WTC11 (cell line): ENCODE measurements around the gene TUSC2. TPM values are rescaled to one million over a fixed set of nuclear protein-coding genes. Genes with fewer than 3 reads are reported as not detected.

ENCODE experiments used
- FOXJ3 ChIP-seq: sonication (generic); formaldehyde crosslinking; IDR thresholded peaks from 2 replicates; pipeline ENCODE4 v1.9.0; 2021; ENCODE audit warnings: missing genetic modification reagents, mild to moderate bottlenecking, borderline replicate concordance
- IRF2 ChIP-seq: sonication (generic); formaldehyde crosslinking; IDR thresholded peaks from 2 replicates; pipeline ENCODE4 v1.8.0; 2022; ENCODE audit warnings: low read depth, missing genetic modification reagents, borderline replicate concordance
- NR3C1 ChIP-seq: sonication (generic); formaldehyde crosslinking; conservative IDR thresholded peaks from 2 replicates; pipeline ENCODE4 v1.8.1; 2023; ENCODE audit warnings: low read depth, mild to moderate bottlenecking, missing genetic modification reagents
- RORB ChIP-seq: fragments of 250-450 bp; sonication (Bioruptor Pico); IDR thresholded peaks from 2 replicates; pipeline ENCODE4 v1.9.0; 2021; ENCODE audit warnings: mild to moderate bottlenecking
- SMAD3 ChIP-seq: sonication (generic); formaldehyde crosslinking; IDR thresholded peaks from 2 replicates; pipeline ENCODE4 v1.8.0; 2022; ENCODE audit warnings: missing genetic modification reagents, mild to moderate bottlenecking, borderline replicate concordance
- SOX15 ChIP-seq: fragments of 250-450 bp; sonication (Bioruptor Pico); IDR thresholded peaks from 2 replicates; pipeline ENCODE4 v1.9.0; 2021; ENCODE audit warnings: mild to moderate bottlenecking
- SP1 ChIP-seq: sonication (generic); formaldehyde crosslinking; conservative IDR thresholded peaks from 2 replicates; pipeline ENCODE4 v1.8.1; 2022; ENCODE audit warnings: missing genetic modification reagents
- ZNF138 ChIP-seq: sonication (generic); formaldehyde crosslinking; conservative IDR thresholded peaks from 2 replicates; pipeline ENCODE4 v1.8.1; 2022; ENCODE audit warnings: mild to moderate bottlenecking, moderate library complexity, missing genetic modification reagents
- ZNF263 ChIP-seq: sonication (generic); formaldehyde crosslinking; IDR thresholded peaks from 2 replicates; pipeline ENCODE4 v1.8.1; 2022; ENCODE audit warnings: low read depth, mild to moderate bottlenecking, moderate library complexity, missing genetic modification reagents
- ZNF317 ChIP-seq: sonication (generic); formaldehyde crosslinking; IDR thresholded peaks from 2 replicates; pipeline ENCODE4 v1.8.1; 2023; ENCODE audit warnings: low read depth, mild to moderate bottlenecking, moderate library complexity, missing genetic modification reagents, borderline replicate concordance
- ZNF423 ChIP-seq: fragments of 250-450 bp; sonication (Bioruptor Pico); IDR thresholded peaks from 2 replicates; pipeline ENCODE4 v2.1.2; 2022; ENCODE audit warnings: mild to moderate bottlenecking, moderate library complexity
- ZNF671 ChIP-seq: fragments of 250-450 bp; sonication (Bioruptor Pico); IDR thresholded peaks from 2 replicates; pipeline ENCODE4 v1.8.0; 2021; ENCODE audit warnings: mild to moderate bottlenecking
- total RNA-seq: library from RNA; stranded (reverse); gene quantifications from 3 replicates; pipeline ENCODE4 v1.2.3, GENCODE V29; 2021
- TF ChIP-seq, protein P1 (sequence below): sonication (generic); formaldehyde crosslinking; IDR thresholded peaks from 2 replicates; pipeline ENCODE4 v1.8.0; 2023; ENCODE audit warnings: mild to moderate bottlenecking, missing genetic modification reagents
- TF ChIP-seq, protein P2 (sequence below): sonication (generic); formaldehyde crosslinking; IDR thresholded peaks from 2 replicates; pipeline ENCODE4 v1.8.1; 2023; ENCODE audit warnings: mild to moderate bottlenecking, missing genetic modification reagents, moderate library complexity
- TF ChIP-seq, protein P3 (sequence below): sonication (generic); formaldehyde crosslinking; IDR thresholded peaks from 2 replicates; pipeline ENCODE4 v1.8.1; 2023; ENCODE audit warnings: mild to moderate bottlenecking, missing genetic modification reagents
- TF ChIP-seq, protein P4 (sequence below): sonication (generic); formaldehyde crosslinking; IDR thresholded peaks from 2 replicates; pipeline ENCODE4 v1.8.0; 2022; ENCODE audit warnings: mild to moderate bottlenecking, missing genetic modification reagents
- TF ChIP-seq, protein P5 (sequence below): sonication (generic); formaldehyde crosslinking; IDR thresholded peaks from 2 replicates; pipeline ENCODE4 v1.8.1; 2022; ENCODE audit warnings: mild to moderate bottlenecking, missing genetic modification reagents, moderate library complexity, borderline replicate concordance
- TF ChIP-seq, protein P6 (sequence below): fragments of 250-450 bp; sonication (Bioruptor Pico); IDR thresholded peaks from 2 replicates; pipeline ENCODE4 v1.9.0; 2021; ENCODE audit warnings: mild to moderate bottlenecking, borderline replicate concordance
- TF ChIP-seq, protein P7 (sequence below): fragments of 250-450 bp; sonication (Bioruptor Pico); IDR thresholded peaks from 2 replicates; pipeline ENCODE4 v1.8.0; 2021; ENCODE audit warnings: mild to moderate bottlenecking
- TF ChIP-seq, protein P8 (sequence below): sonication (generic); formaldehyde crosslinking; IDR thresholded peaks from 2 replicates; pipeline ENCODE4 v1.8.0; 2022; ENCODE audit warnings: mild to moderate bottlenecking, missing genetic modification reagents
- TF ChIP-seq, protein P9 (sequence below): sonication (generic); formaldehyde crosslinking; IDR thresholded peaks from 2 replicates; pipeline ENCODE4 v1.8.1; 2023; ENCODE audit warnings: mild to moderate bottlenecking, missing genetic modification reagents, moderate library complexity

TUSC2 gene
- total RNA-seq, 1 experiment from 2014 or later = 41.1 TPM

DNA sequence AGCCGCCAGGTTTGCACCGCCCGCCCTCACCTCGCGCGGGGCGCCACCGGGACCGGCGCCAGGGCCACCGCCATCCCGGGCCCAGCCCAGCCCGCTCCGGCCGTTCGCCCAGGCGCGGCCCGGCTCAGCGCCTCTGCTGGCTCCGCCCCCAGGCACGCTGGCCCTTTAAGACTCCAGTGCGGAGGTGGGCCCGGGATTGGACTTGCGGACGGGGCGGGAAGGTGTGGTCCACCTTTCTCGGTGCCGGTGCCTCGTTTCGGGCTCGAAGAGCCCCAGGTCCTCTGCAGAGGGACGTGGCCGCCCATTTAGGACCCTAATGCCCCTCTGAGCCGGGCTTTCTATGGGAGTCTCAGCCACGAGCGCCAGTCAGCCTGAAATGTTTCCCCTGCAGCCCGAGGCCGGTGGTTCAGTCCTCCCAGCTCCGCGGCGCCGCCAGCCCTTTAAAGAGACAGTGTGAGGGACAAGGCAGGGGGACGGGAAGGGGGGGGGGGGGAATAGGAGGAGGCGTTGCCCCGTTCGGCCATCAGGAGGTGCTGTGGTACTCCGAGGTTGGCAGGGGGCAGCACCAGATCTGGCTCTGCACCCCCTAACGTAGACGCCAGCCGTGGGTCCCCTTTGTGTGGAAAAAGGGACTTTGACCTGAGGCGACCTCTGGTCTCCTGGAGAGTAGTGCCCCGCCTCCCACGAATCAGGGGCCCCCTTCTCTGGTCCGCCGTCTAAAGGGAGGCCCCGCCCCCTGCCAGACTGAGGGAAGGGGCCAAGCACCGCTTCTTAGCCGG, 6.5 kb downstream of the TUSC2 start (continued):
- TF ChIP-seq, protein P1, sequence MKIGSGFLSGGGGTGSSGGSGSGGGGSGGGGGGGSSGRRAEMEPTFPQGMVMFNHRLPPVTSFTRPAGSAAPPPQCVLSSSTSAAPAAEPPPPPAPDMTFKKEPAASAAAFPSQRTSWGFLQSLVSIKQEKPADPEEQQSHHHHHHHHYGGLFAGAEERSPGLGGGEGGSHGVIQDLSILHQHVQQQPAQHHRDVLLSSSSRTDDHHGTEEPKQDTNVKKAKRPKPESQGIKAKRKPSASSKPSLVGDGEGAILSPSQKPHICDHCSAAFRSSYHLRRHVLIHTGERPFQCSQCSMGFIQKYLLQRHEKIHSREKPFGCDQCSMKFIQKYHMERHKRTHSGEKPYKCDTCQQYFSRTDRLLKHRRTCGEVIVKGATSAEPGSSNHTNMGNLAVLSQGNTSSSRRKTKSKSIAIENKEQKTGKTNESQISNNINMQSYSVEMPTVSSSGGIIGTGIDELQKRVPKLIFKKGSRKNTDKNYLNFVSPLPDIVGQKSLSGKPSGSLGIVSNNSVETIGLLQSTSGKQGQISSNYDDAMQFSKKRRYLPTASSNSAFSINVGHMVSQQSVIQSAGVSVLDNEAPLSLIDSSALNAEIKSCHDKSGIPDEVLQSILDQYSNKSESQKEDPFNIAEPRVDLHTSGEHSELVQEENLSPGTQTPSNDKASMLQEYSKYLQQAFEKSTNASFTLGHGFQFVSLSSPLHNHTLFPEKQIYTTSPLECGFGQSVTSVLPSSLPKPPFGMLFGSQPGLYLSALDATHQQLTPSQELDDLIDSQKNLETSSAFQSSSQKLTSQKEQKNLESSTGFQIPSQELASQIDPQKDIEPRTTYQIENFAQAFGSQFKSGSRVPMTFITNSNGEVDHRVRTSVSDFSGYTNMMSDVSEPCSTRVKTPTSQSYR (CRISPR knock-in tag) = 0 out of 2 replicates have a peak, but pooled peaks have one; percentile 56
- no peak for TF ChIP-seq FOXJ3 (CRISPR knock-in tag)
- TF ChIP-seq ZNF263 (CRISPR knock-in tag) = 0 out of 2 replicates have a peak, but pooled peaks have one; percentile 10
- TF ChIP-seq, protein P2, sequence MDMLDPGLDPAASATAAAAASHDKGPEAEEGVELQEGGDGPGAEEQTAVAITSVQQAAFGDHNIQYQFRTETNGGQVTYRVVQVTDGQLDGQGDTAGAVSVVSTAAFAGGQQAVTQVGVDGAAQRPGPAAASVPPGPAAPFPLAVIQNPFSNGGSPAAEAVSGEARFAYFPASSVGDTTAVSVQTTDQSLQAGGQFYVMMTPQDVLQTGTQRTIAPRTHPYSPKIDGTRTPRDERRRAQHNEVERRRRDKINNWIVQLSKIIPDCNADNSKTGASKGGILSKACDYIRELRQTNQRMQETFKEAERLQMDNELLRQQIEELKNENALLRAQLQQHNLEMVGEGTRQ (CRISPR knock-in tag) = no peak
- TF ChIP-seq SMAD3 (CRISPR knock-in tag) = peak; percentile 73; the same call in 1 of the 2 replicates
- TF ChIP-seq, protein P3, sequence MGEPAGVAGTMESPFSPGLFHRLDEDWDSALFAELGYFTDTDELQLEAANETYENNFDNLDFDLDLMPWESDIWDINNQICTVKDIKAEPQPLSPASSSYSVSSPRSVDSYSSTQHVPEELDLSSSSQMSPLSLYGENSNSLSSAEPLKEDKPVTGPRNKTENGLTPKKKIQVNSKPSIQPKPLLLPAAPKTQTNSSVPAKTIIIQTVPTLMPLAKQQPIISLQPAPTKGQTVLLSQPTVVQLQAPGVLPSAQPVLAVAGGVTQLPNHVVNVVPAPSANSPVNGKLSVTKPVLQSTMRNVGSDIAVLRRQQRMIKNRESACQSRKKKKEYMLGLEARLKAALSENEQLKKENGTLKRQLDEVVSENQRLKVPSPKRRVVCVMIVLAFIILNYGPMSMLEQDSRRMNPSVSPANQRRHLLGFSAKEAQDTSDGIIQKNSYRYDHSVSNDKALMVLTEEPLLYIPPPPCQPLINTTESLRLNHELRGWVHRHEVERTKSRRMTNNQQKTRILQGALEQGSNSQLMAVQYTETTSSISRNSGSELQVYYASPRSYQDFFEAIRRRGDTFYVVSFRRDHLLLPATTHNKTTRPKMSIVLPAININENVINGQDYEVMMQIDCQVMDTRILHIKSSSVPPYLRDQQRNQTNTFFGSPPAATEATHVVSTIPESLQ (CRISPR knock-in tag) = no peak
- peak; percentile 88 for TF ChIP-seq SP1 (CRISPR knock-in tag)
- TF ChIP-seq, protein P4, sequence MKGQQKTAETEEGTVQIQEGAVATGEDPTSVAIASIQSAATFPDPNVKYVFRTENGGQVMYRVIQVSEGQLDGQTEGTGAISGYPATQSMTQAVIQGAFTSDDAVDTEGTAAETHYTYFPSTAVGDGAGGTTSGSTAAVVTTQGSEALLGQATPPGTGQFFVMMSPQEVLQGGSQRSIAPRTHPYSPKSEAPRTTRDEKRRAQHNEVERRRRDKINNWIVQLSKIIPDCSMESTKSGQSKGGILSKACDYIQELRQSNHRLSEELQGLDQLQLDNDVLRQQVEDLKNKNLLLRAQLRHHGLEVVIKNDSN (CRISPR knock-in tag) = no peak
- TF ChIP-seq NR3C1 (CRISPR knock-in tag) = no peak
- no peak for TF ChIP-seq ZNF138 (CRISPR knock-in tag)
- TF ChIP-seq, protein P5, sequence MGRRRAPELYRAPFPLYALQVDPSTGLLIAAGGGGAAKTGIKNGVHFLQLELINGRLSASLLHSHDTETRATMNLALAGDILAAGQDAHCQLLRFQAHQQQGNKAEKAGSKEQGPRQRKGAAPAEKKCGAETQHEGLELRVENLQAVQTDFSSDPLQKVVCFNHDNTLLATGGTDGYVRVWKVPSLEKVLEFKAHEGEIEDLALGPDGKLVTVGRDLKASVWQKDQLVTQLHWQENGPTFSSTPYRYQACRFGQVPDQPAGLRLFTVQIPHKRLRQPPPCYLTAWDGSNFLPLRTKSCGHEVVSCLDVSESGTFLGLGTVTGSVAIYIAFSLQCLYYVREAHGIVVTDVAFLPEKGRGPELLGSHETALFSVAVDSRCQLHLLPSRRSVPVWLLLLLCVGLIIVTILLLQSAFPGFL = no peak
- 0 out of 2 replicates have a peak, but pooled peaks have one; percentile 70 for TF ChIP-seq ZNF671 (CRISPR knock-in tag)
- TF ChIP-seq SOX15 (CRISPR knock-in tag) = no peak
- TF ChIP-seq, protein P6, sequence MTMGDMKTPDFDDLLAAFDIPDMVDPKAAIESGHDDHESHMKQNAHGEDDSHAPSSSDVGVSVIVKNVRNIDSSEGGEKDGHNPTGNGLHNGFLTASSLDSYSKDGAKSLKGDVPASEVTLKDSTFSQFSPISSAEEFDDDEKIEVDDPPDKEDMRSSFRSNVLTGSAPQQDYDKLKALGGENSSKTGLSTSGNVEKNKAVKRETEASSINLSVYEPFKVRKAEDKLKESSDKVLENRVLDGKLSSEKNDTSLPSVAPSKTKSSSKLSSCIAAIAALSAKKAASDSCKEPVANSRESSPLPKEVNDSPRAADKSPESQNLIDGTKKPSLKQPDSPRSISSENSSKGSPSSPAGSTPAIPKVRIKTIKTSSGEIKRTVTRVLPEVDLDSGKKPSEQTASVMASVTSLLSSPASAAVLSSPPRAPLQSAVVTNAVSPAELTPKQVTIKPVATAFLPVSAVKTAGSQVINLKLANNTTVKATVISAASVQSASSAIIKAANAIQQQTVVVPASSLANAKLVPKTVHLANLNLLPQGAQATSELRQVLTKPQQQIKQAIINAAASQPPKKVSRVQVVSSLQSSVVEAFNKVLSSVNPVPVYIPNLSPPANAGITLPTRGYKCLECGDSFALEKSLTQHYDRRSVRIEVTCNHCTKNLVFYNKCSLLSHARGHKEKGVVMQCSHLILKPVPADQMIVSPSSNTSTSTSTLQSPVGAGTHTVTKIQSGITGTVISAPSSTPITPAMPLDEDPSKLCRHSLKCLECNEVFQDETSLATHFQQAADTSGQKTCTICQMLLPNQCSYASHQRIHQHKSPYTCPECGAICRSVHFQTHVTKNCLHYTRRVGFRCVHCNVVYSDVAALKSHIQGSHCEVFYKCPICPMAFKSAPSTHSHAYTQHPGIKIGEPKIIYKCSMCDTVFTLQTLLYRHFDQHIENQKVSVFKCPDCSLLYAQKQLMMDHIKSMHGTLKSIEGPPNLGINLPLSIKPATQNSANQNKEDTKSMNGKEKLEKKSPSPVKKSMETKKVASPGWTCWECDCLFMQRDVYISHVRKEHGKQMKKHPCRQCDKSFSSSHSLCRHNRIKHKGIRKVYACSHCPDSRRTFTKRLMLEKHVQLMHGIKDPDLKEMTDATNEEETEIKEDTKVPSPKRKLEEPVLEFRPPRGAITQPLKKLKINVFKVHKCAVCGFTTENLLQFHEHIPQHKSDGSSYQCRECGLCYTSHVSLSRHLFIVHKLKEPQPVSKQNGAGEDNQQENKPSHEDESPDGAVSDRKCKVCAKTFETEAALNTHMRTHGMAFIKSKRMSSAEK (CRISPR knock-in tag) = no peak
- TF ChIP-seq, protein P7, sequence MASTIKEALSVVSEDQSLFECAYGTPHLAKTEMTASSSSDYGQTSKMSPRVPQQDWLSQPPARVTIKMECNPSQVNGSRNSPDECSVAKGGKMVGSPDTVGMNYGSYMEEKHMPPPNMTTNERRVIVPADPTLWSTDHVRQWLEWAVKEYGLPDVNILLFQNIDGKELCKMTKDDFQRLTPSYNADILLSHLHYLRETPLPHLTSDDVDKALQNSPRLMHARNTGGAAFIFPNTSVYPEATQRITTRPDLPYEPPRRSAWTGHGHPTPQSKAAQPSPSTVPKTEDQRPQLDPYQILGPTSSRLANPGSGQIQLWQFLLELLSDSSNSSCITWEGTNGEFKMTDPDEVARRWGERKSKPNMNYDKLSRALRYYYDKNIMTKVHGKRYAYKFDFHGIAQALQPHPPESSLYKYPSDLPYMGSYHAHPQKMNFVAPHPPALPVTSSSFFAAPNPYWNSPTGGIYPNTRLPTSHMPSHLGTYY (CRISPR knock-in tag) = no peak
- TF ChIP-seq ZNF317 (CRISPR knock-in tag) = no peak
- TF ChIP-seq, protein P8, sequence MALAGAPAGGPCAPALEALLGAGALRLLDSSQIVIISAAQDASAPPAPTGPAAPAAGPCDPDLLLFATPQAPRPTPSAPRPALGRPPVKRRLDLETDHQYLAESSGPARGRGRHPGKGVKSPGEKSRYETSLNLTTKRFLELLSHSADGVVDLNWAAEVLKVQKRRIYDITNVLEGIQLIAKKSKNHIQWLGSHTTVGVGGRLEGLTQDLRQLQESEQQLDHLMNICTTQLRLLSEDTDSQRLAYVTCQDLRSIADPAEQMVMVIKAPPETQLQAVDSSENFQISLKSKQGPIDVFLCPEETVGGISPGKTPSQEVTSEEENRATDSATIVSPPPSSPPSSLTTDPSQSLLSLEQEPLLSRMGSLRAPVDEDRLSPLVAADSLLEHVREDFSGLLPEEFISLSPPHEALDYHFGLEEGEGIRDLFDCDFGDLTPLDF (CRISPR knock-in tag) = no peak
- TF ChIP-seq RORB (CRISPR knock-in tag) = no peak
- TF ChIP-seq, protein P9, sequence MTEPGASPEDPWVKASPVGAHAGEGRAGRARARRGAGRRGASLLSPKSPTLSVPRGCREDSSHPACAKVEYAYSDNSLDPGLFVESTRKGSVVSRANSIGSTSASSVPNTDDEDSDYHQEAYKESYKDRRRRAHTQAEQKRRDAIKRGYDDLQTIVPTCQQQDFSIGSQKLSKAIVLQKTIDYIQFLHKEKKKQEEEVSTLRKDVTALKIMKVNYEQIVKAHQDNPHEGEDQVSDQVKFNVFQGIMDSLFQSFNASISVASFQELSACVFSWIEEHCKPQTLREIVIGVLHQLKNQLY = no peak
- no peak for TF ChIP-seq ZNF423 (CRISPR knock-in tag)
- no peak for TF ChIP-seq IRF2 (CRISPR knock-in tag)
